ENCODE data around the gene HPSE. TPM values are rescaled to one million over a fixed set of nuclear protein-coding genes. Genes with fewer than 3 reads are reported as not detected.

Gene HPSE
- total and polyA plus RNA-seq, 2 donors (not counting 1 experiment from before 2014, with no cell fraction given), result 1.3 to 2.6 TPM

- Histone ChIP-seq H3K9me3 (ENCODE audit: control extremely low read depth in 1 of 3, control insufficient read depth in 2 of 3, insufficient read depth in 1 of 3, low read length in 2 of 3) (no peaks in the 10 kb centered on the region), H4K20me1 (ENCODE audit: control insufficient read depth, insufficient read depth, low read length, poor library complexity, severe bottlenecking) (no peaks in the 10 kb centered on the region), H3K4me3 (ENCODE audit: control extremely low read depth in 1 of 5, extremely low read depth in 1 of 5, insufficient read depth in 1 of 5, low read depth in 2 of 5, low read length in 4 of 5) (no peak overlapping the region), H3K27me3 (replicated peaks in 1 of 4; ENCODE audit: control extremely low read depth in 1 of 4, control insufficient read depth in 3 of 4, insufficient read depth in 4 of 4, low read length in 3 of 4) (no peaks in the 10 kb centered on the region), H3K4me1 (ENCODE audit: control insufficient read depth in 2 of 2, insufficient read depth in 2 of 2, low read length in 2 of 2) (peaks cover 44 to 53% of the 10 kb centered on the region in 2 donors), H3K36me3 (replicated peaks in 1 of 2; ENCODE audit: control extremely low read depth in 1 of 2, control insufficient read depth in 1 of 2, extremely low read depth in 1 of 2, insufficient read depth in 2 of 2, low read length in 1 of 2) (peaks cover 0 to 9% of the 10 kb centered on the region in 2 experiments), H3K27ac (ENCODE audit: low read length in 2 of 2) (peak overlapping the region in 1 of 2 donors; percentile 5), H2AFZ (ENCODE audit: insufficient read depth, low read depth, low read length, poor library complexity, severe bottlenecking) (no peak overlapping the region), H3K9ac (ENCODE audit: low read length) (no peak overlapping the region), H3K79me2 (ENCODE audit: control insufficient read depth, insufficient read depth, low read length) (peaks cover 7% of the 10 kb centered on the region), H3K4me2 (replicated peaks; ENCODE audit: low read depth, low read length, poor library complexity, severe bottlenecking) (peak overlapping the region; percentile 55)
- Mint-ChIP-seq H3K9me3 (ENCODE audit: insufficient read depth) (no peaks in the 10 kb centered on the region), H3K4me3 (no peak overlapping the region), H3K27me3 (no peaks in the 10 kb centered on the region), H3K27ac (peak overlapping the region; percentile 21), H3K4me1 (peaks cover 42% of the 10 kb centered on the region)
- DNase-seq, result no peak
- ATAC-seq (ENCODE audit: low read depth), result no peak
- intact Hi-C loops (cut with micrococcal nuclease), result no loop called here
- WGBS (ENCODE audit: insufficient coverage), result no CpG with 5 or more reads among the region's 1 CpG
- no peak for TF ChIP-seq EZH2 (IDR thresholded peaks at IDR 0.05; ENCODE audit: borderline replicate concordance, insufficient read depth, low read depth, low read length, poor library complexity, severe bottlenecking)
- TF ChIP-seq, protein P1, sequence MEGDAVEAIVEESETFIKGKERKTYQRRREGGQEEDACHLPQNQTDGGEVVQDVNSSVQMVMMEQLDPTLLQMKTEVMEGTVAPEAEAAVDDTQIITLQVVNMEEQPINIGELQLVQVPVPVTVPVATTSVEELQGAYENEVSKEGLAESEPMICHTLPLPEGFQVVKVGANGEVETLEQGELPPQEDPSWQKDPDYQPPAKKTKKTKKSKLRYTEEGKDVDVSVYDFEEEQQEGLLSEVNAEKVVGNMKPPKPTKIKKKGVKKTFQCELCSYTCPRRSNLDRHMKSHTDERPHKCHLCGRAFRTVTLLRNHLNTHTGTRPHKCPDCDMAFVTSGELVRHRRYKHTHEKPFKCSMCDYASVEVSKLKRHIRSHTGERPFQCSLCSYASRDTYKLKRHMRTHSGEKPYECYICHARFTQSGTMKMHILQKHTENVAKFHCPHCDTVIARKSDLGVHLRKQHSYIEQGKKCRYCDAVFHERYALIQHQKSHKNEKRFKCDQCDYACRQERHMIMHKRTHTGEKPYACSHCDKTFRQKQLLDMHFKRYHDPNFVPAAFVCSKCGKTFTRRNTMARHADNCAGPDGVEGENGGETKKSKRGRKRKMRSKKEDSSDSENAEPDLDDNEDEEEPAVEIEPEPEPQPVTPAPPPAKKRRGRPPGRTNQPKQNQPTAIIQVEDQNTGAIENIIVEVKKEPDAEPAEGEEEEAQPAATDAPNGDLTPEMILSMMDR (IDR thresholded peaks at IDR 0.05), result no peak
- ChIA-PET CTCF (interaction anchor here (0.7 to 5.7 kb wide), 23 partner anchors 8 to 230 kb away, joined by 3 to 105 read pairs (median 10); partner anchors contain the start of genes COPS4, COQ2 and PLAC8), POLR2A (interaction anchor here (1.2 kb wide), 1 partner anchor 42 kb away, joined by 3 read pairs; no protein-coding TSS in a partner anchor)
Observed at GRCh38 chr4:83259586-83259985, 75.1 kb downstream of the HPSE start.

- Histone ChIP-seq H3K4me3 (ENCODE audit: control extremely low read depth in 1 of 5, extremely low read depth in 1 of 5, insufficient read depth in 1 of 5, low read depth in 2 of 5, low read length in 4 of 5) (no peak overlapping the region), H3K79me2 (ENCODE audit: control insufficient read depth, insufficient read depth, low read length) (peaks cover 7% of the 10 kb centered on the region), H3K9ac (ENCODE audit: low read length) (no peak overlapping the region), H3K36me3 (replicated peaks in 1 of 2; ENCODE audit: control extremely low read depth in 1 of 2, control insufficient read depth in 1 of 2, extremely low read depth in 1 of 2, insufficient read depth in 2 of 2, low read length in 1 of 2) (peaks cover 0 to 7% of the 10 kb centered on the region in 2 experiments), H2AFZ (ENCODE audit: insufficient read depth, low read depth, low read length, poor library complexity, severe bottlenecking) (no peak overlapping the region), H3K9me3 (ENCODE audit: control extremely low read depth in 1 of 3, control insufficient read depth in 2 of 3, insufficient read depth in 1 of 3, low read length in 2 of 3) (no peaks in the 10 kb centered on the region), H3K4me1 (ENCODE audit: control insufficient read depth in 2 of 2, insufficient read depth in 2 of 2, low read length in 2 of 2) (peaks cover 45 to 53% of the 10 kb centered on the region in 2 donors), H4K20me1 (ENCODE audit: control insufficient read depth, insufficient read depth, low read length, poor library complexity, severe bottlenecking) (no peaks in the 10 kb centered on the region), H3K27me3 (replicated peaks in 1 of 4; ENCODE audit: control extremely low read depth in 1 of 4, control insufficient read depth in 3 of 4, insufficient read depth in 4 of 4, low read length in 3 of 4) (no peaks in the 10 kb centered on the region), H3K4me2 (replicated peaks; ENCODE audit: low read depth, low read length, poor library complexity, severe bottlenecking) (no peak overlapping the region), H3K27ac (ENCODE audit: low read length in 2 of 2) (peak overlapping the region in 1 of 2 donors; percentile 9)
- no peaks in the 10 kb centered on the region for H3K9me3 Mint-ChIP-seq (ENCODE audit: insufficient read depth)
- CTCF ChIA-PET, result interaction anchor here (1.7 to 5.7 kb wide), 7 partner anchors 24 to 200 kb away, joined by 3 to 105 read pairs (median 72); partner anchors contain the start of genes COQ2 and PLAC8
- POLR2A ChIA-PET, result no interaction called here
- DNase-seq (no peak), ATAC-seq (ENCODE audit: low read depth) (no peak)
- H3K27me3 Mint-ChIP-seq, result no peaks in the 10 kb centered on the region
- intact Hi-C loops (cut with micrococcal nuclease), result no loop called here
- peaks cover 48% of the 10 kb centered on the region for H3K4me1 Mint-ChIP-seq
- TF ChIP-seq EZH2 (IDR thresholded peaks at IDR 0.05; ENCODE audit: borderline replicate concordance, insufficient read depth, low read depth, low read length, poor library complexity, severe bottlenecking), result no peak
- TF ChIP-seq, protein P1 (IDR thresholded peaks at IDR 0.05), result no peak
- H3K4me3 Mint-ChIP-seq, result no peak overlapping the region
- peak overlapping the region; percentile 16 for H3K27ac Mint-ChIP-seq
Observed at GRCh38 chr4:83258461-83258860, 76.2 kb downstream of the HPSE start.
